SU-DHL-6 (cell line): ENCODE measurements around the gene DNMT1.

Experiments
- CTCF ChIP-seq: fragments of 200-600 bp; sonication (generic); IDR thresholded peaks from one replicate; pipeline ENCODE4 v1.5.1; 2017; ENCODE audit warnings: antibody characterized with exemption, mild to moderate bottlenecking, low read length, moderate library complexity; ENCODE audit not compliant: insufficient read depth, poor library complexity, severe bottlenecking
- EZH2phosphoT487 ChIP-seq: fragments of 200-600 bp; sonication (generic), shearing (Covaris generic); conservative IDR thresholded peaks from 2 replicates; pipeline ENCODE4 v1.6.1; 2018; ENCODE audit warnings: mild to moderate bottlenecking, antibody characterized with exemption, low read length, moderate library complexity, mixed read lengths

DNA sequence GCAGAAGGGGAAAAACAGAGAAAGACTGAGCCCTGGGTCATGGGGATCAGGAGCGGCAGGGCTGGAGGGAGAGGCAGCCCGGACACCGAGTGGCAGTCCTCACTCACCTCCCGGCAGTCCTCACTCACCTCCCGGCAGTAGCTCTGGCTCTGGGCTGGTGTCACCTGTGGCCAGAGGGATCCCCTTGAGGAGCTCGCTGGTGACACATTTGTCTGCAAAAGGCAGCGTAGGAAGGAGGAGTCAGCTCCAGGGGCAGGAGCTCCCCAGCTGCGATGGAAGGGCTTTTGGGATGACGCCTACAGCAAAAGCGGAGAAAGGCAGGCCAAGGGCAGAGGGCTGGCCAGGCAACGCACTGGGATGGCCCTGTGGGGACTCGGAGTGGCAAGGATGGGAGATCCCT, 75.8 kb downstream of the DNMT1 start:
- TF ChIP-seq CTCF (no peak), EZH2phosphoT487 (no peak)
